Raji (cell line): ENCODE data around the gene ATAD2B.

ENCODE experiments used
- POLR2A ChIP-seq: IDR thresholded peaks from 2 replicates; pipeline ENCODE4 v1.6.1; 2011; ENCODE audit warnings: low read depth, low read length, control low read depth; ENCODE audit not compliant: insufficient read depth

Gene ATAD2B

GRCh38 chr2:23757686-23758433 is 169.1 kb downstream of the ATAD2B start:
- no peak for TF ChIP-seq POLR2A

- TF ChIP-seq POLR2A = no peak
Observed at GRCh38 chr2:23756593-23757292, 170.2 kb downstream of the ATAD2B start.

- TF ChIP-seq POLR2A = no peak
Observed at GRCh38 chr2:23754970-23755369, 172.0 kb downstream of the ATAD2B start.

- no peak for TF ChIP-seq POLR2A
Observed at GRCh38 chr2:23753291-23754010, 173.5 kb downstream of the ATAD2B start.

- no peak for TF ChIP-seq POLR2A
Observed at GRCh38 chr2:23751747-23752265, 175.1 kb downstream of the ATAD2B start.

GRCh38 chr2:23746141-23746863 is 180.6 kb downstream of the ATAD2B start:
- no peak for TF ChIP-seq POLR2A

GRCh38 chr2:23745726-23746105 is 181.2 kb downstream of the ATAD2B start:
- TF ChIP-seq POLR2A = no peak

- no peak for TF ChIP-seq POLR2A
Observed at GRCh38 chr2:23745068-23745725, 181.7 kb downstream of the ATAD2B start.

- no peak for TF ChIP-seq POLR2A
Observed at GRCh38 chr2:23734416-23734815, 192.5 kb downstream of the ATAD2B start.

GRCh38 chr2:23722255-23722654 is 204.7 kb downstream of the ATAD2B start:
- no peak for TF ChIP-seq POLR2A

GRCh38 chr2:23721454-23721826 is 205.5 kb downstream of the ATAD2B start:
- TF ChIP-seq POLR2A = no peak

- TF ChIP-seq POLR2A = no peak
Observed at GRCh38 chr2:23720705-23721453, 206.0 kb downstream of the ATAD2B start.

- no peak for TF ChIP-seq POLR2A
Observed at GRCh38 chr2:23719716-23720115, 207.2 kb downstream of the ATAD2B start.
